DOHH2 (cell line): ENCODE results near the gene TET2.

Experiments used
- H3F3A ChIP-seq: fragments of 200-600 bp; sonication (generic), shearing (Covaris generic); 2 replicates; pipeline ENCODE4 v1.6.0; 2016; ENCODE audit warnings: antibody characterized with exemption, mild to moderate bottlenecking; ENCODE audit not compliant: control insufficient read depth, insufficient read depth
- H3K27ac ChIP-seq: fragments of 200-600 bp; sonication (generic); 2 replicates; pipeline ENCODE4 v1.5.1; 2014; ENCODE audit warnings: low read depth, mild to moderate bottlenecking, low read length, moderate library complexity
- H3K27me3 ChIP-seq: fragments of 200-600 bp; sonication (generic); 2 replicates; pipeline ENCODE4 v1.6.1; 2014; ENCODE audit warnings: mild to moderate bottlenecking, low read length, mixed read lengths; ENCODE audit not compliant: control insufficient read depth
- H3K36me3 ChIP-seq: fragments of 200-600 bp; sonication (generic); 2 replicates; pipeline ENCODE4 v1.6.1; 2014; ENCODE audit warnings: mild to moderate bottlenecking, low read length, moderate library complexity, mixed read lengths; ENCODE audit not compliant: control insufficient read depth
- H3K4me1 ChIP-seq: fragments of 200-600 bp; sonication (generic); 2 replicates; pipeline ENCODE4 v1.6.1; 2014; ENCODE audit warnings: mild to moderate bottlenecking, low read length, mixed read lengths; ENCODE audit not compliant: control insufficient read depth
- H3K4me2 ChIP-seq: fragments of 200-600 bp; sonication (generic); 2 replicates; pipeline ENCODE4 v1.6.0; 2014; ENCODE audit warnings: mild to moderate bottlenecking, low read length, moderate library complexity
- H3K4me3 ChIP-seq: fragments of 200-600 bp; sonication (generic); 2 replicates; pipeline ENCODE4 v1.5.1; 2014; ENCODE audit warnings: mild to moderate bottlenecking, low read length, mixed read lengths
- H3K79me2 ChIP-seq: fragments of 200-600 bp; sonication (generic); 2 replicates; pipeline ENCODE4 v1.6.1; 2014; ENCODE audit warnings: mild to moderate bottlenecking, low read length, mixed read lengths; ENCODE audit not compliant: control insufficient read depth
- H3K9me2 ChIP-seq: fragments of 200-600 bp; sonication (generic); replicated peaks from 2 replicates; pipeline ENCODE4 v1.6.1; 2014; ENCODE audit warnings: mild to moderate bottlenecking, low read length, mixed read lengths; ENCODE audit not compliant: control insufficient read depth
- H3K9me3 ChIP-seq: fragments of 200-600 bp; sonication (generic); 2 replicates; pipeline ENCODE4 v1.6.1; 2014; ENCODE audit warnings: antibody characterized with exemption, low read length, mixed read lengths; ENCODE audit not compliant: control insufficient read depth, insufficient read depth
- H4K20me1 ChIP-seq: fragments of 200-600 bp; sonication (generic); 2 replicates; pipeline ENCODE4 v1.6.0; 2014; ENCODE audit warnings: low read depth, mild to moderate bottlenecking, antibody characterized with exemption, low read length, moderate library complexity; ENCODE audit not compliant: control insufficient read depth, insufficient read depth
- CTCF ChIP-seq: fragments of 200-600 bp; sonication (generic); IDR thresholded peaks from one replicate; pipeline ENCODE4 v1.5.1; 2014; ENCODE audit warnings: antibody characterized with exemption, mild to moderate bottlenecking, low read depth, low read length; ENCODE audit not compliant: poor library complexity, severe bottlenecking
- EZH2phosphoT487 ChIP-seq: fragments of 200-600 bp; sonication (generic); IDR thresholded peaks from 2 replicates; pipeline ENCODE4 v1.6.1; 2017; ENCODE audit warnings: borderline replicate concordance, mild to moderate bottlenecking, antibody characterized with exemption, low read length, moderate library complexity, mixed read lengths

Gene TET2

GRCh38 chr4:105184316-105184980, 37.8 kb downstream of the TET2 start:
- TF ChIP-seq EZH2phosphoT487 = no peak
- TF ChIP-seq CTCF = no peak
- Histone ChIP-seq H3K4me3 (no peak overlapping the region), H3K9me3 (no peaks in the 10 kb centered on the region), H3K27ac (no peak overlapping the region), H4K20me1 (no peaks in the 10 kb centered on the region), H3F3A (no peaks in the 10 kb centered on the region), H3K79me2 (no peaks in the 10 kb centered on the region), H3K4me1 (no peaks in the 10 kb centered on the region), H3K36me3 (no peaks in the 10 kb centered on the region), H3K9me2 (no peaks in the 10 kb centered on the region), H3K4me2 (no peak overlapping the region), H3K27me3 (no peaks in the 10 kb centered on the region)

GRCh38 chr4:105186701-105187161, 40.1 kb downstream of the TET2 start:
- Histone ChIP-seq H3K4me1 (peaks cover 4% of the 10 kb centered on the region), H3K27me3 (no peaks in the 10 kb centered on the region), H3K9me2 (no peaks in the 10 kb centered on the region), H4K20me1 (no peaks in the 10 kb centered on the region), H3K9me3 (no peaks in the 10 kb centered on the region), H3K4me3 (no peak overlapping the region), H3K27ac (no peak overlapping the region), H3K4me2 (no peak overlapping the region), H3K36me3 (no peaks in the 10 kb centered on the region), H3F3A (no peaks in the 10 kb centered on the region), H3K79me2 (no peaks in the 10 kb centered on the region)
- TF ChIP-seq CTCF (no peak), EZH2phosphoT487 (no peak)

GRCh38 chr4:105189855-105190650, 43.4 kb downstream of the TET2 start:
- H3K27ac ChIP-seq = no peak overlapping the region
- H4K20me1 ChIP-seq = no peaks in the 10 kb centered on the region
- no peaks in the 10 kb centered on the region for H3F3A ChIP-seq
- H3K79me2 ChIP-seq = no peaks in the 10 kb centered on the region
- peaks cover 8% of the 10 kb centered on the region for H3K4me1 ChIP-seq
- no peaks in the 10 kb centered on the region for H3K9me3 ChIP-seq
- no peak overlapping the region for H3K4me3 ChIP-seq
- H3K36me3 ChIP-seq = no peaks in the 10 kb centered on the region
- TF ChIP-seq EZH2phosphoT487 (no peak), CTCF (no peak)
- no peaks in the 10 kb centered on the region for H3K27me3 ChIP-seq
- no peak overlapping the region for H3K4me2 ChIP-seq
- H3K9me2 ChIP-seq = no peaks in the 10 kb centered on the region
